A673 (cell line): Measurements from ENCODE around the gene CNP. TPM values are rescaled to one million over a fixed set of nuclear protein-coding genes. Genes with fewer than 3 reads are reported as not detected.

Experiments
- BruUV-seq: library from RNA; stranded (reverse); fragments of 400-500 nt; replicated peaks from 2 replicates; lab custom pipeline; 2021; lab: Mats Ljungman, UMichigan
- CTCF ChIA-PET: fragments of 300-600 bp; sonication (Branson Sonifier 250); formaldehyde crosslinking; loops from one replicate; lab custom pipeline; 2022; ENCODE audit warnings: antibody characterized with exemption; lab: Charles Lee
- POLR2A ChIA-PET: fragments of 300-600 bp; sonication (Branson Sonifier 250); formaldehyde crosslinking; loops from one replicate; lab custom pipeline; 2022; ENCODE audit warnings: antibody characterized with exemption; ENCODE audit not compliant: low non-redundant PET; lab: Charles Lee
- DNase-seq: peaks from one replicate; pipeline ENCODE4 v3.0.0-alpha.2; 2015; ENCODE audit warnings: low spot score
- H3K27ac ChIP-seq: fragments of 200-600 bp; sonication (generic); 2 replicates; pipeline ENCODE4 v1.5.1; 2016; ENCODE audit warnings: mixed run types, low read depth, mild to moderate bottlenecking, mixed read lengths, antibody characterized with exemption, low read length; ENCODE audit not compliant: poor library complexity, severe bottlenecking
- H3K27me3 ChIP-seq: fragments of 200-600 bp; sonication (generic); replicated peaks from 2 replicates; pipeline ENCODE4 v1.6.1; 2017; ENCODE audit warnings: mixed run types, low read depth, mild to moderate bottlenecking, mixed read lengths, antibody characterized with exemption, low read length; ENCODE audit not compliant: insufficient read depth, poor library complexity
- H3K36me3 ChIP-seq: fragments of 200-600 bp; sonication (generic); 2 replicates; pipeline ENCODE4 v1.6.1; 2016; ENCODE audit warnings: mixed run types, mild to moderate bottlenecking, mixed read lengths, antibody characterized with exemption, low read length; ENCODE audit not compliant: insufficient read depth, poor library complexity, severe bottlenecking
- H3K4me1 ChIP-seq: fragments of 200-600 bp; sonication (generic); 2 replicates; pipeline ENCODE4 v1.6.1; 2017; ENCODE audit warnings: mixed run types, mild to moderate bottlenecking, mixed read lengths, antibody characterized with exemption, low read length; ENCODE audit not compliant: insufficient read depth, poor library complexity, severe bottlenecking
- H3K4me3 ChIP-seq: fragments of 200-600 bp; sonication (generic); 2 replicates; pipeline ENCODE4 v1.5.1; 2016; ENCODE audit warnings: low read depth, mixed run types, mild to moderate bottlenecking, mixed read lengths, low read length; ENCODE audit not compliant: poor library complexity, severe bottlenecking
- H3K9me3 ChIP-seq: fragments of 200-600 bp; sonication (generic); 2 replicates; pipeline ENCODE4 v1.6.1; 2016; ENCODE audit warnings: mixed run types, low read depth, mild to moderate bottlenecking, mixed read lengths, antibody characterized with exemption, low read length; ENCODE audit not compliant: poor library complexity, severe bottlenecking
- EZH2 ChIP-seq: fragments of 200-600 bp; sonication (generic); IDR thresholded peaks from 2 replicates; pipeline ENCODE4 v1.6.1; 2017; ENCODE audit warnings: borderline replicate concordance, low read depth, mild to moderate bottlenecking, mixed read lengths, antibody characterized with exemption, low read length; ENCODE audit not compliant: poor library complexity, severe bottlenecking
- intact Hi-C: fragments of 100-400 bp; cut with micrococcal nuclease; formaldehyde crosslinking; loops from one replicate; pipeline ENCODE4 v1.10.0; 2022; ENCODE audit not compliant: unreplicated experiment
- total RNA-seq: library from RNA; stranded (reverse); gene quantifications from 2 replicates; pipeline ENCODE4 v1.2.3, GENCODE V29; 2021
- TF ChIP-seq, protein P1 (sequence below): fragments of 300-800, 200-600 bp; sonication (generic); conservative IDR thresholded peaks from 2 replicates; pipeline ENCODE4 v1.5.1; 2017; ENCODE audit warnings: low read depth, mild to moderate bottlenecking, antibody characterized with exemption, low read length, moderate library complexity, mixed read lengths

CNP gene
- total RNA-seq, 1 experiment from 2014 or later = 55.6 TPM

DNA sequence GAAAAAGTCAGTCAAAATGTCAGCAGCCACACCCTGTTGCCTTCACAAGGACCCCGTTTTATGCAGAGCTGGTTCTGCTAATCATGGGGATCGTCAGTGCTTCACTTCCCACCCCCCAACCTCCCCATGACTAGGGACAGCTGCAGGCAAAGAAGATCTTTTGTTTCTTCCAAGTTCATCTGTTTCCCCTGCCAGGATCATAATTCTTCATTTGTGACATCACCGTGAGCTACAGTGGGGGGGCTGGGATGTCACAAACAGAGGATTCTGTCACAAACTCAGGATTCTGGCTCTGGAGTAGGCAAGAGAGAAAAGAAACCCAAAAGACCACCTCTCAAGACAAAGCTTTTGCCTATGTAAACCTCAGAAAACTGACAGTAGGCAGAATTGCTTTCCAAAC, 26.0 kb downstream of the CNP start:
- Histone ChIP-seq H3K4me1 (no peaks in the 10 kb centered on the region), H3K27ac (no peak overlapping the region), H3K36me3 (peaks cover 66% of the 10 kb centered on the region), H3K27me3 (no peaks in the 10 kb centered on the region), H3K4me3 (no peak overlapping the region), H3K9me3 (no peaks in the 10 kb centered on the region)
- no TSS peak for BruUV-seq
- intact Hi-C loops = no loop called here
- CTCF ChIA-PET = no interaction called here
- no peak for TF ChIP-seq EZH2
- TF ChIP-seq, protein P1, sequence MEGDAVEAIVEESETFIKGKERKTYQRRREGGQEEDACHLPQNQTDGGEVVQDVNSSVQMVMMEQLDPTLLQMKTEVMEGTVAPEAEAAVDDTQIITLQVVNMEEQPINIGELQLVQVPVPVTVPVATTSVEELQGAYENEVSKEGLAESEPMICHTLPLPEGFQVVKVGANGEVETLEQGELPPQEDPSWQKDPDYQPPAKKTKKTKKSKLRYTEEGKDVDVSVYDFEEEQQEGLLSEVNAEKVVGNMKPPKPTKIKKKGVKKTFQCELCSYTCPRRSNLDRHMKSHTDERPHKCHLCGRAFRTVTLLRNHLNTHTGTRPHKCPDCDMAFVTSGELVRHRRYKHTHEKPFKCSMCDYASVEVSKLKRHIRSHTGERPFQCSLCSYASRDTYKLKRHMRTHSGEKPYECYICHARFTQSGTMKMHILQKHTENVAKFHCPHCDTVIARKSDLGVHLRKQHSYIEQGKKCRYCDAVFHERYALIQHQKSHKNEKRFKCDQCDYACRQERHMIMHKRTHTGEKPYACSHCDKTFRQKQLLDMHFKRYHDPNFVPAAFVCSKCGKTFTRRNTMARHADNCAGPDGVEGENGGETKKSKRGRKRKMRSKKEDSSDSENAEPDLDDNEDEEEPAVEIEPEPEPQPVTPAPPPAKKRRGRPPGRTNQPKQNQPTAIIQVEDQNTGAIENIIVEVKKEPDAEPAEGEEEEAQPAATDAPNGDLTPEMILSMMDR = no peak
- DNase-seq = no peak
- POLR2A ChIA-PET = no interaction called here

- Histone ChIP-seq H3K36me3 (peaks cover 44% of the 10 kb centered on the region), H3K27me3 (no peaks in the 10 kb centered on the region), H3K4me1 (no peaks in the 10 kb centered on the region), H3K27ac (no peak overlapping the region), H3K4me3 (no peak overlapping the region), H3K9me3 (no peaks in the 10 kb centered on the region)
- POLR2A ChIA-PET = no interaction called here
- intact Hi-C loops = no loop called here
- CTCF ChIA-PET = no interaction called here
- TF ChIP-seq EZH2 = no peak
- TF ChIP-seq, protein P1 = no peak
- DNase-seq = no peak
- BruUV-seq = no TSS peak
Observed at GRCh38 chr17:41996855-41997164, 30.2 kb downstream of the CNP start.

- POLR2A ChIA-PET = no interaction called here
- no TSS peak for BruUV-seq
- H3K9me3 ChIP-seq = no peaks in the 10 kb centered on the region
- no peaks in the 10 kb centered on the region for H3K4me1 ChIP-seq
- no peak for DNase-seq
- no peak overlapping the region for H3K27ac ChIP-seq
- no peaks in the 10 kb centered on the region for H3K27me3 ChIP-seq
- H3K4me3 ChIP-seq = no peak overlapping the region
- peaks cover 33% of the 10 kb centered on the region for H3K36me3 ChIP-seq
- CTCF ChIA-PET = interaction anchor here (0.5 kb wide), 1 partner anchor 272 kb away, joined by 6 read pairs; no protein-coding TSS in a partner anchor
- intact Hi-C loops = no loop called here
- TF ChIP-seq, protein P1 = no peak
- TF ChIP-seq EZH2 = no peak
Observed at GRCh38 chr17:41998497-41998896, 31.9 kb downstream of the CNP start.
